COLO829 (cell line): ENCODE data around the gene YIF1B.
A peak's percentile ranks its signal among the peaks of the same experiment; 100 is the strongest.

ENCODE experiments used
- DNase-seq: peaks from one replicate; pipeline ENCODE4 v3.0.0; 2012; ENCODE audit warnings: low spot score

Gene YIF1B

GRCh38 chr19:38304866-38305429 is 10.8 kb downstream of the YIF1B start:
- DNase-seq = peak; percentile 46

- DNase-seq = no peak
Measured at GRCh38 chr19:38304352-38304865, 11.3 kb downstream of the YIF1B start.

- DNase-seq = no peak
Measured at GRCh38 chr19:38303517-38304351, 12.0 kb downstream of the YIF1B start, which contains the start of gene C19orf33. TSS of gene C19orf33 (plus strand) at chr19:38304251. CDS start at chr19:38304262, 11 bp downstream.

- no peak for DNase-seq
Measured at GRCh38 chr19:38298821-38299680, 16.7 kb downstream of the YIF1B start.

GRCh38 chr19:38294090-38294489 is 21.7 kb downstream of the YIF1B start:
- peak; percentile 59 for DNase-seq

- no peak for DNase-seq
Measured at GRCh38 chr19:38293281-38293680, 22.5 kb downstream of the YIF1B start.

- DNase-seq = no peak
Measured at GRCh38 chr19:38291855-38292254, 23.9 kb downstream of the YIF1B start.

GRCh38 chr19:38290631-38291147 is 25.1 kb downstream of the YIF1B start:
- DNase-seq = no peak

GRCh38 chr19:38289955-38290354 is 25.8 kb downstream of the YIF1B start:
- no peak for DNase-seq

GRCh38 chr19:38288123-38288855 is 27.5 kb downstream of the YIF1B start:
- DNase-seq = no peak

GRCh38 chr19:38287604-38288003 is 28.1 kb downstream of the YIF1B start:
- DNase-seq = no peak

- no peak for DNase-seq
Measured at GRCh38 chr19:38285567-38285966, 30.2 kb downstream of the YIF1B start.

- DNase-seq = no peak
Measured at GRCh38 chr19:38284422-38284821, 31.3 kb downstream of the YIF1B start.

GRCh38 chr19:38283271-38283670 is 32.5 kb downstream of the YIF1B start:
- no peak for DNase-seq

GRCh38 chr19:38281811-38282566 is 33.8 kb downstream of the YIF1B start:
- no peak for DNase-seq

- no peak for DNase-seq
Measured at GRCh38 chr19:38280030-38280921, 35.5 kb downstream of the YIF1B start.

- peak; percentile 46 for DNase-seq
Measured at GRCh38 chr19:38278751-38279150, 37.0 kb downstream of the YIF1B start.

- DNase-seq = no peak
Measured at GRCh38 chr19:38277969-38278680, 37.6 kb downstream of the YIF1B start.

- DNase-seq = no peak
Measured at GRCh38 chr19:38277549-38277948, 38.2 kb downstream of the YIF1B start.
